HepG2 (cell line): Measurements from ENCODE around the gene CRADD. TPM values are rescaled to one million over a fixed set of nuclear protein-coding genes. Genes with fewer than 3 reads are reported as not detected.

Source experiments
- ATAC-seq: fragments of 200-7000 bp; cut with Tn5 transposase; 3 replicates; pipeline ENCODE4 v1.9.1; 2020; ENCODE audit warnings: mild to moderate bottlenecking, moderate library complexity
- BruUV-seq: library from RNA; stranded (reverse); fragments of 400-500 nt; replicated peaks from 2 replicates; lab custom pipeline; 2021; lab: Mats Ljungman, UMichigan
- CTCF ChIA-PET: fragments of 300-600 bp; formaldehyde crosslinking; extraction: SDS; loops from one replicate; lab custom pipeline; 2021; ENCODE audit warnings: low total read pairs, inconsistent platforms, low intra/inter-chr PET ratio; lab: Yijun Ruan, JAX
- POLR2A ChIA-PET: fragments of 350-600 bp; sonication (Branson Sonifier 250); formaldehyde crosslinking; loops from one replicate; lab custom pipeline; 2020; ENCODE audit warnings: antibody characterized with exemption, inconsistent platforms; lab: Yijun Ruan, JAX
- DNase-seq: peaks from one replicate; pipeline ENCODE4 v3.0.0-alpha.2; 2015; ENCODE audit warnings: low spot score
- FAIRE-seq: peaks from 3 replicates; lab custom pipeline; 2011; peaks lifted over from hg19 to GRCh38; lab: Jason Lieb, UNC
- H2AFZ ChIP-seq: one replicate; pipeline ENCODE4 v1.6.1; 2011; ENCODE audit warnings: low read length, inconsistent platforms
- H3K27ac ChIP-seq: fragments of 300-600 bp; 3 replicates; pipeline ENCODE4 v1.8.0; 2011; ENCODE audit warnings: mixed run types, mild to moderate bottlenecking, mixed read lengths, low read length, inconsistent platforms; ENCODE audit not compliant: insufficient read depth; ENCODE audit errors: extremely low read length
- H3K27me3 ChIP-seq, 2 experiments: fragments of 200-600 bp in 1 of 2; 2 replicates in 1 of 2; 3 replicates in 1 of 2; pipeline versions ENCODE4 v1.6.0 to v1.8.0; 2011; ENCODE audit warnings: low read length in 2 of 2, mild to moderate bottlenecking in 2 of 2, moderate library complexity in 2 of 2, inconsistent platforms in 1 of 2; ENCODE audit not compliant: insufficient read depth in 2 of 2, control insufficient read depth in 1 of 2
- H3K36me3 ChIP-seq, 2 experiments: fragments of 200-600 bp in 1 of 2; replicated peaks in 1 of 2; 2 replicates in 1 of 2; 3 replicates in 1 of 2; pipeline versions ENCODE4 v1.5.1 to v1.8.0; 2011; ENCODE audit warnings: low read length in 2 of 2, inconsistent platforms in 1 of 2; ENCODE audit not compliant: insufficient read depth in 2 of 2, control insufficient read depth in 1 of 2
- H3K4me1 ChIP-seq: 2 replicates; pipeline ENCODE4 v1.5.1; 2012; ENCODE audit warnings: low read length, inconsistent platforms; ENCODE audit not compliant: insufficient read depth
- H3K4me2 ChIP-seq: 2 replicates; pipeline ENCODE4 v1.6.0; 2011; ENCODE audit warnings: low read depth, low read length, inconsistent platforms
- H3K4me3 ChIP-seq, 3 experiments: fragments of 200-600 bp in 1 of 3; sonication (generic), shearing (Covaris generic) in 1 of 3; replicated peaks in 1 of 3; 2 replicates each; pipeline ENCODE4 v1.5.1; 2011 to 2016; ENCODE audit warnings: low read length in 3 of 3, inconsistent platforms in 2 of 3, low read depth in 2 of 3, mild to moderate bottlenecking in 2 of 3, control low read depth in 1 of 3, mixed read lengths in 1 of 3; ENCODE audit not compliant: insufficient read depth in 1 of 3
- H3K79me2 ChIP-seq: one replicate; pipeline ENCODE4 v1.6.1; 2011; ENCODE audit warnings: low read length, inconsistent platforms; ENCODE audit not compliant: insufficient read depth
- H3K9ac ChIP-seq: 2 replicates; pipeline ENCODE4 v1.6.0; 2011; ENCODE audit warnings: mild to moderate bottlenecking, low read depth, low read length, inconsistent platforms; ENCODE audit not compliant: insufficient read depth
- H3K9me3 ChIP-seq: 2 replicates; pipeline ENCODE4 v1.5.1; 2012; ENCODE audit warnings: mild to moderate bottlenecking, low read length
- H4K20me1 ChIP-seq: 2 replicates; pipeline ENCODE4 v1.6.0; 2011; ENCODE audit warnings: inconsistent platforms, mild to moderate bottlenecking, low read length, moderate library complexity; ENCODE audit not compliant: insufficient read depth
- BCL6 ChIP-seq: IDR thresholded peaks from 2 replicates; pipeline ENCODE4 v1.6.1; 2016; ENCODE audit warnings: missing genetic modification reagents, missing compliant biosample characterization
- MZF1 ChIP-seq: sonication (generic); formaldehyde crosslinking; IDR thresholded peaks from 2 replicates; pipeline ENCODE4 v1.8.1; 2023; ENCODE audit warnings: mild to moderate bottlenecking, missing genetic modification reagents, borderline replicate concordance
- NCOR1 ChIP-seq: fragments of 200-600 bp; sonication (generic); IDR thresholded peaks from 2 replicates; pipeline ENCODE4 v1.7.0; 2017; ENCODE audit warnings: antibody characterized with exemption, low read length, borderline replicate concordance
- POLR2A ChIP-seq, 2 experiments: IDR thresholded peaks; 2 replicates each; pipeline ENCODE4 v1.6.1; 2011; ENCODE audit warnings: low read depth in 2 of 2, low read length in 2 of 2, mild to moderate bottlenecking in 1 of 2, moderate library complexity in 1 of 2; ENCODE audit not compliant: insufficient read depth in 1 of 2
- POLR2AphosphoS5 ChIP-seq: IDR thresholded peaks from 2 replicates; pipeline ENCODE4 v1.6.1; 2012; ENCODE audit warnings: low read depth, low read length
- ZNF136 ChIP-seq: sonication (generic); formaldehyde crosslinking; IDR thresholded peaks from 2 replicates; pipeline ENCODE4 v1.8.1; 2022; ENCODE audit warnings: low read depth, mild to moderate bottlenecking, moderate library complexity, missing genetic modification reagents
- ZNF274 ChIP-seq: sonication (generic); formaldehyde crosslinking; IDR thresholded peaks from 2 replicates; pipeline ENCODE4 v1.5.1; 2020; ENCODE audit warnings: mild to moderate bottlenecking, missing genetic modification reagents
- ZNF724P ChIP-seq: sonication (generic); formaldehyde crosslinking; IDR thresholded peaks from 2 replicates; pipeline ENCODE4 v1.8.0; 2022; ENCODE audit warnings: missing genetic modification reagents, borderline replicate concordance
- ZNF839 ChIP-seq: sonication (generic); formaldehyde crosslinking; IDR thresholded peaks from 2 replicates; pipeline ENCODE4 v1.4.0; 2020; ENCODE audit warnings: missing genetic modification reagents, mild to moderate bottlenecking, borderline replicate concordance
- ZSCAN12 ChIP-seq: sonication (generic); formaldehyde crosslinking; IDR thresholded peaks from 2 replicates; pipeline ENCODE4 v1.9.0; 2021; ENCODE audit warnings: mild to moderate bottlenecking, missing genetic modification reagents
- ZSCAN20 ChIP-seq: sonication (generic); formaldehyde crosslinking; IDR thresholded peaks from 2 replicates; pipeline ENCODE4 v1.4.0; 2020; ENCODE audit warnings: missing genetic modification reagents, mild to moderate bottlenecking, borderline replicate concordance
- WGBS: methylation state at CpG from one replicate; pipeline ENCODE4 v1.1.6; 2017; ENCODE audit warnings: low lambda C conversion rate; 5-methylcytosine and 5-hydroxymethylcytosine counted together
- in situ Hi-C: cut with HindIII; loops from 2 replicates; pipeline ENCODE4 v1.10.0; 2017; ENCODE audit warnings: low pct_unique_long_range_greater_than_20kb; ENCODE audit not compliant: extremely low pct_ligation_motif_present
- intact Hi-C: fragments of 100-400 bp; cut with micrococcal nuclease; formaldehyde crosslinking; loops from one replicate; pipeline ENCODE4 v1.10.0; 2022; ENCODE audit not compliant: unreplicated experiment
- polyA plus RNA-seq, 8 experiments: library from polyadenylated mRNA; depleted of rRNA in 3 of 8; stranded (reverse) in 7 of 8; unstranded in 1 of 8; fragments of >200 nt; fragmentation: Illumina TruSeq in 4 of 8; extraction: Trizol in 4 of 8; gene quantifications; 2 replicates each; pipeline versions ENCODE4 v1.2.1 to v1.2.3, GENCODE V29; 2011 to 2016; ENCODE audit warnings: low read depth in 4 of 8, missing spikeins in 1 of 8, mixed read lengths in 1 of 8; ENCODE audit not compliant: insufficient read depth in 1 of 8
- total RNA-seq, 5 experiments: library from RNA; depleted of rRNA; stranded (reverse); fragments of >200 nt; fragmentation: Illumina TruSeq; extraction: Trizol; gene quantifications; 2 replicates each; pipeline ENCODE4 v1.2.3, GENCODE V29; 2016; ENCODE audit warnings: low read depth in 1 of 5
- TF ChIP-seq, protein P1 (sequence below), 2 experiments: fragments of 450-650 bp in 1 of 2; sonication (generic) in 1 of 2; formaldehyde crosslinking; IDR thresholded peaks; 2 replicates each; pipeline versions ENCODE4 v1.5.0 to v1.8.0; 2020 to 2022; ENCODE audit warnings: mild to moderate bottlenecking in 1 of 2, missing genetic modification reagents in 1 of 2
- TF ChIP-seq, protein P2 (sequence below): sonication (generic); formaldehyde crosslinking; IDR thresholded peaks from 2 replicates; pipeline ENCODE4 v1.5.0; 2020; ENCODE audit warnings: mild to moderate bottlenecking, missing genetic modification reagents
- TF ChIP-seq, protein P3 (sequence below): sonication (generic); formaldehyde crosslinking; conservative IDR thresholded peaks from 2 replicates; pipeline ENCODE4 v1.4.0; 2020; ENCODE audit warnings: missing genetic modification reagents
- TF ChIP-seq, protein P4 (sequence below): sonication (generic); formaldehyde crosslinking; IDR thresholded peaks from 2 replicates; pipeline ENCODE4 v1.4.0; 2020; ENCODE audit warnings: missing genetic modification reagents
- TF ChIP-seq, protein P5 (sequence below): IDR thresholded peaks from 2 replicates; pipeline ENCODE4 v1.6.1; 2016; ENCODE audit warnings: missing compliant biosample characterization, missing genetic modification reagents, borderline replicate concordance
- TF ChIP-seq, protein P6 (sequence below): fragments of 450-650 bp; IDR thresholded peaks from 2 replicates; pipeline ENCODE4 v1.6.1; 2017

The CRADD gene
- total and polyA plus RNA-seq, 2 of the 13 experiments (the other 11 are each of a cell fraction or from before 2014, with no cell fraction given): 12.4 to 18.8 TPM

DNA sequence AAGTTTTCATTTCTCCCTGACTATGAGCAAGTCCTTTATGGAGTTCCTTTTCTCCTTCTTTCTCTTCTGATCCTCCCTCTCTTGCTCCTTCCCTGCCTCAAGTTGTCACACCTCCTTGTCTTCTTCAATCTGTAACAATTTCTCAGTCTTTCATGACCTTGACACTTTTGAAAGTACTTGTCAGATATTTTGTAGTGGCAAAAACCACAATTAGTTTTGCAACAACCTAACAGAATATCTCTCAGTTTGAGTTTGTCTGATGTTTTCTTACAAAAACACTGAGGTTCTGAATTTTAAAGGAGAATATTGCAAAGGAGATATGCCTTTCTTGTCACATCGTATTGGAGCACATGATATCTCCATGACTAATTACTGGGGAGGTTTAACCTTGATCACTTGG is 4.1 kb upstream of the CRADD start:
- H3K4me3 ChIP-seq: no peak overlapping the region
- no TSS peak for BruUV-seq
- no peak for ATAC-seq
- no peak overlapping the region for H3K27ac ChIP-seq
- ChIA-PET CTCF (no interaction called here), POLR2A (no interaction called here)
- H3K4me1 ChIP-seq: peaks cover 34% of the 10 kb centered on the region
- no peak overlapping the region for H3K4me2 ChIP-seq
- H3K9me3 ChIP-seq: peaks cover 7% of the 10 kb centered on the region; the same call in 1 of the 2 replicates
- 5% methylated on average over 1 of the region's 1 CpG for WGBS
- no peak for FAIRE-seq
- in situ Hi-C loops (no loop called here), intact Hi-C loops (no loop called here)
- H3K36me3 ChIP-seq: no peaks in the 10 kb centered on the region
- no peaks in the 10 kb centered on the region; a peak in 1 of 5 replicates for H3K27me3 ChIP-seq
- H2AFZ ChIP-seq: no peak overlapping the region
- DNase-seq: no peak
- no peaks in the 10 kb centered on the region for H3K79me2 ChIP-seq
- no peaks in the 10 kb centered on the region for H4K20me1 ChIP-seq
- H3K9ac ChIP-seq: no peak overlapping the region
- TF ChIP-seq POLR2AphosphoS5 (no peak), ZSCAN12 (no peak), NCOR1 (no peak), ZNF274 (no peak), ZSCAN20 (CRISPR knock-in tag) (no peak), MZF1 (no peak), POLR2A (IDR thresholded peaks at IDR 0.05; ENCODE audit: insufficient read depth in 1 of 2, low read depth in 2 of 2, low read length in 2 of 2) (no peak), ZNF136 (CRISPR knock-in tag) (no peak), BCL6 (no peak), ZNF839 (no peak), ZNF724P (CRISPR knock-in tag) (no peak)
- TF ChIP-seq, protein P1, sequence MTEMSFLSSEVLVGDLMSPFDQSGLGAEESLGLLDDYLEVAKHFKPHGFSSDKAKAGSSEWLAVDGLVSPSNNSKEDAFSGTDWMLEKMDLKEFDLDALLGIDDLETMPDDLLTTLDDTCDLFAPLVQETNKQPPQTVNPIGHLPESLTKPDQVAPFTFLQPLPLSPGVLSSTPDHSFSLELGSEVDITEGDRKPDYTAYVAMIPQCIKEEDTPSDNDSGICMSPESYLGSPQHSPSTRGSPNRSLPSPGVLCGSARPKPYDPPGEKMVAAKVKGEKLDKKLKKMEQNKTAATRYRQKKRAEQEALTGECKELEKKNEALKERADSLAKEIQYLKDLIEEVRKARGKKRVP (CRISPR knock-in tag; IDR thresholded peaks at IDR 0.05): no peak
- TF ChIP-seq, protein P2, sequence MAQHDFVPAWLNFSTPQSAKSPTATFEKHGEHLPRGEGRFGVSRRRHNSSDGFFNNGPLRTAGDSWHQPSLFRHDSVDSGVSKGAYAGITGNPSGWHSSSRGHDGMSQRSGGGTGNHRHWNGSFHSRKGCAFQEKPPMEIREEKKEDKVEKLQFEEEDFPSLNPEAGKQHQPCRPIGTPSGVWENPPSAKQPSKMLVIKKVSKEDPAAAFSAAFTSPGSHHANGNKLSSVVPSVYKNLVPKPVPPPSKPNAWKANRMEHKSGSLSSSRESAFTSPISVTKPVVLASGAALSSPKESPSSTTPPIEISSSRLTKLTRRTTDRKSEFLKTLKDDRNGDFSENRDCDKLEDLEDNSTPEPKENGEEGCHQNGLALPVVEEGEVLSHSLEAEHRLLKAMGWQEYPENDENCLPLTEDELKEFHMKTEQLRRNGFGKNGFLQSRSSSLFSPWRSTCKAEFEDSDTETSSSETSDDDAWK: no peak
- TF ChIP-seq, protein P3, sequence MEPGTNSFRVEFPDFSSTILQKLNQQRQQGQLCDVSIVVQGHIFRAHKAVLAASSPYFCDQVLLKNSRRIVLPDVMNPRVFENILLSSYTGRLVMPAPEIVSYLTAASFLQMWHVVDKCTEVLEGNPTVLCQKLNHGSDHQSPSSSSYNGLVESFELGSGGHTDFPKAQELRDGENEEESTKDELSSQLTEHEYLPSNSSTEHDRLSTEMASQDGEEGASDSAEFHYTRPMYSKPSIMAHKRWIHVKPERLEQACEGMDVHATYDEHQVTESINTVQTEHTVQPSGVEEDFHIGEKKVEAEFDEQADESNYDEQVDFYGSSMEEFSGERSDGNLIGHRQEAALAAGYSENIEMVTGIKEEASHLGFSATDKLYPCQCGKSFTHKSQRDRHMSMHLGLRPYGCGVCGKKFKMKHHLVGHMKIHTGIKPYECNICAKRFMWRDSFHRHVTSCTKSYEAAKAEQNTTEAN (CRISPR knock-in tag): no peak
- TF ChIP-seq, protein P4, sequence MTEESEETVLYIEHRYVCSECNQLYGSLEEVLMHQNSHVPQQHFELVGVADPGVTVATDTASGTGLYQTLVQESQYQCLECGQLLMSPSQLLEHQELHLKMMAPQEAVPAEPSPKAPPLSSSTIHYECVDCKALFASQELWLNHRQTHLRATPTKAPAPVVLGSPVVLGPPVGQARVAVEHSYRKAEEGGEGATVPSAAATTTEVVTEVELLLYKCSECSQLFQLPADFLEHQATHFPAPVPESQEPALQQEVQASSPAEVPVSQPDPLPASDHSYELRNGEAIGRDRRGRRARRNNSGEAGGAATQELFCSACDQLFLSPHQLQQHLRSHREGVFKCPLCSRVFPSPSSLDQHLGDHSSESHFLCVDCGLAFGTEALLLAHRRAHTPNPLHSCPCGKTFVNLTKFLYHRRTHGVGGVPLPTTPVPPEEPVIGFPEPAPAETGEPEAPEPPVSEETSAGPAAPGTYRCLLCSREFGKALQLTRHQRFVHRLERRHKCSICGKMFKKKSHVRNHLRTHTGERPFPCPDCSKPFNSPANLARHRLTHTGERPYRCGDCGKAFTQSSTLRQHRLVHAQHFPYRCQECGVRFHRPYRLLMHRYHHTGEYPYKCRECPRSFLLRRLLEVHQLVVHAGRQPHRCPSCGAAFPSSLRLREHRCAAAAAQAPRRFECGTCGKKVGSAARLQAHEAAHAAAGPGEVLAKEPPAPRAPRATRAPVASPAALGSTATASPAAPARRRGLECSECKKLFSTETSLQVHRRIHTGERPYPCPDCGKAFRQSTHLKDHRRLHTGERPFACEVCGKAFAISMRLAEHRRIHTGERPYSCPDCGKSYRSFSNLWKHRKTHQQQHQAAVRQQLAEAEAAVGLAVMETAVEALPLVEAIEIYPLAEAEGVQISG (CRISPR knock-in tag): no peak
- TF ChIP-seq, protein P5, sequence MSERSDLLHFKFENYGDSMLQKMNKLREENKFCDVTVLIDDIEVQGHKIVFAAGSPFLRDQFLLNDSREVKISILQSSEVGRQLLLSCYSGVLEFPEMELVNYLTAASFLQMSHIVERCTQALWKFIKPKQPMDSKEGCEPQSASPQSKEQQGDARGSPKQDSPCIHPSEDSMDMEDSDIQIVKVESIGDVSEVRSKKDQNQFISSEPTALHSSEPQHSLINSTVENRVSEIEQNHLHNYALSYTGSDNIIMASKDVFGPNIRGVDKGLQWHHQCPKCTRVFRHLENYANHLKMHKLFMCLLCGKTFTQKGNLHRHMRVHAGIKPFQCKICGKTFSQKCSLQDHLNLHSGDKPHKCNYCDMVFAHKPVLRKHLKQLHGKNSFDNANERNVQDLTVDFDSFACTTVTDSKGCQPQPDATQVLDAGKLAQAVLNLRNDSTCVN (CRISPR knock-in tag): no peak
- TF ChIP-seq, protein P6, sequence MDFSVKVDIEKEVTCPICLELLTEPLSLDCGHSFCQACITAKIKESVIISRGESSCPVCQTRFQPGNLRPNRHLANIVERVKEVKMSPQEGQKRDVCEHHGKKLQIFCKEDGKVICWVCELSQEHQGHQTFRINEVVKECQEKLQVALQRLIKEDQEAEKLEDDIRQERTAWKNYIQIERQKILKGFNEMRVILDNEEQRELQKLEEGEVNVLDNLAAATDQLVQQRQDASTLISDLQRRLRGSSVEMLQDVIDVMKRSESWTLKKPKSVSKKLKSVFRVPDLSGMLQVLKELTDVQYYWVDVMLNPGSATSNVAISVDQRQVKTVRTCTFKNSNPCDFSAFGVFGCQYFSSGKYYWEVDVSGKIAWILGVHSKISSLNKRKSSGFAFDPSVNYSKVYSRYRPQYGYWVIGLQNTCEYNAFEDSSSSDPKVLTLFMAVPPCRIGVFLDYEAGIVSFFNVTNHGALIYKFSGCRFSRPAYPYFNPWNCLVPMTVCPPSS: no peak
